Mucosa of stomach (tissue), 1 donor: Measurements from ENCODE around the gene EGFLAM.

Experiments used
- H3K27me3 ChIP-seq: one replicate; pipeline ENCODE4 v1.7.0; 2013; ENCODE audit warnings: mild to moderate bottlenecking, low read length; ENCODE audit not compliant: control insufficient read depth, insufficient read depth
- H3K36me3 ChIP-seq: one replicate; pipeline ENCODE4 v1.7.0; 2013; ENCODE audit warnings: low read length; ENCODE audit not compliant: control insufficient read depth, insufficient read depth
- H3K4me1 ChIP-seq: one replicate; pipeline ENCODE4 v1.7.0; 2013; ENCODE audit warnings: mild to moderate bottlenecking, low read length; ENCODE audit not compliant: control insufficient read depth, insufficient read depth
- H3K4me3 ChIP-seq: one replicate; pipeline ENCODE4 v1.7.0; 2013; ENCODE audit warnings: low read length
- H3K9ac ChIP-seq: one replicate; pipeline ENCODE4 v1.7.0; 2013; ENCODE audit warnings: mild to moderate bottlenecking, low read length, moderate library complexity
- H3K9me3 ChIP-seq: one replicate; pipeline ENCODE4 v1.7.0; 2013; ENCODE audit warnings: mild to moderate bottlenecking, low read length, moderate library complexity; ENCODE audit not compliant: control insufficient read depth
- donor health status: Pancreatic carcinoma.

Gene EGFLAM

GRCh38 chr5:38431242-38431853 is 173.0 kb downstream of the EGFLAM start:
- H3K4me3 ChIP-seq = no peak overlapping the region
- H3K36me3 ChIP-seq = no peaks in the 10 kb centered on the region
- no peaks in the 10 kb centered on the region for H3K4me1 ChIP-seq
- no peaks in the 10 kb centered on the region for H3K9me3 ChIP-seq
- peaks cover 5% of the 10 kb centered on the region for H3K27me3 ChIP-seq
- H3K9ac ChIP-seq = no peak overlapping the region

- Histone ChIP-seq H3K27me3 (peaks cover 5% of the 10 kb centered on the region), H3K9ac (no peak overlapping the region), H3K9me3 (no peaks in the 10 kb centered on the region), H3K4me3 (no peak overlapping the region), H3K4me1 (no peaks in the 10 kb centered on the region), H3K36me3 (no peaks in the 10 kb centered on the region)
Observed at GRCh38 chr5:38433160-38433861, 175.0 kb downstream of the EGFLAM start.

GRCh38 chr5:38434966-38435705 is 176.8 kb downstream of the EGFLAM start:
- H3K27me3 ChIP-seq = peaks cover 5% of the 10 kb centered on the region
- H3K9me3 ChIP-seq = no peaks in the 10 kb centered on the region
- H3K9ac ChIP-seq = no peak overlapping the region
- H3K36me3 ChIP-seq = no peaks in the 10 kb centered on the region
- no peak overlapping the region for H3K4me3 ChIP-seq
- no peaks in the 10 kb centered on the region for H3K4me1 ChIP-seq

GRCh38 chr5:38438757-38439156 is 180.4 kb downstream of the EGFLAM start:
- Histone ChIP-seq H3K36me3 (no peaks in the 10 kb centered on the region), H3K4me1 (peaks cover 4% of the 10 kb centered on the region), H3K9me3 (no peaks in the 10 kb centered on the region), H3K9ac (no peak overlapping the region), H3K4me3 (no peak overlapping the region), H3K27me3 (no peaks in the 10 kb centered on the region)

- Histone ChIP-seq H3K27me3 (no peaks in the 10 kb centered on the region), H3K4me1 (peaks cover 4% of the 10 kb centered on the region), H3K9ac (no peak overlapping the region), H3K4me3 (no peak overlapping the region), H3K9me3 (no peaks in the 10 kb centered on the region), H3K36me3 (no peaks in the 10 kb centered on the region)
Observed at GRCh38 chr5:38441453-38442246, 183.3 kb downstream of the EGFLAM start.

GRCh38 chr5:38442247-38442573 is 183.9 kb downstream of the EGFLAM start:
- Histone ChIP-seq H3K36me3 (no peaks in the 10 kb centered on the region), H3K4me3 (no peak overlapping the region), H3K4me1 (peaks cover 4% of the 10 kb centered on the region), H3K27me3 (no peaks in the 10 kb centered on the region), H3K9me3 (no peaks in the 10 kb centered on the region), H3K9ac (no peak overlapping the region)

- Histone ChIP-seq H3K4me3 (no peak overlapping the region), H3K36me3 (no peaks in the 10 kb centered on the region), H3K4me1 (peaks cover 4% of the 10 kb centered on the region), H3K27me3 (no peaks in the 10 kb centered on the region), H3K9ac (no peak overlapping the region), H3K9me3 (no peaks in the 10 kb centered on the region)
Observed at GRCh38 chr5:38443390-38443789, 185.0 kb downstream of the EGFLAM start.

- Histone ChIP-seq H3K4me1 (peaks cover 4% of the 10 kb centered on the region), H3K9me3 (no peaks in the 10 kb centered on the region)
Observed at GRCh38 chr5:38445374-38446028, 187.1 kb downstream of the EGFLAM start.

GRCh38 chr5:38446029-38446522 is 187.7 kb downstream of the EGFLAM start:
- Histone ChIP-seq H3K36me3 (no peaks in the 10 kb centered on the region), H3K27me3 (no peaks in the 10 kb centered on the region), H3K4me3 (no peak overlapping the region), H3K4me1 (peaks cover 4% of the 10 kb centered on the region), H3K9me3 (no peaks in the 10 kb centered on the region), H3K9ac (peak overlapping the region; percentile 49)

More at GRCh38 chr5:38445374-38446028, 187.1 kb downstream of the EGFLAM start:
- Histone ChIP-seq H3K9ac (peak overlapping the region; percentile 49), H3K36me3 (no peaks in the 10 kb centered on the region), H3K27me3 (no peaks in the 10 kb centered on the region), H3K4me3 (no peak overlapping the region)

- H3K27me3 ChIP-seq = no peaks in the 10 kb centered on the region
- no peak overlapping the region for H3K9ac ChIP-seq
- H3K4me3 ChIP-seq = no peak overlapping the region
- H3K36me3 ChIP-seq = no peaks in the 10 kb centered on the region
- no peaks in the 10 kb centered on the region for H3K9me3 ChIP-seq
- H3K4me1 ChIP-seq = no peaks in the 10 kb centered on the region
Observed at GRCh38 chr5:38447056-38447455, 188.7 kb downstream of the EGFLAM start.

- Histone ChIP-seq H3K9ac (no peak overlapping the region), H3K4me1 (no peaks in the 10 kb centered on the region), H3K4me3 (no peak overlapping the region)
Observed at GRCh38 chr5:38447786-38448185, 189.4 kb downstream of the EGFLAM start.

More at GRCh38 chr5:38447786-38448185, 189.4 kb downstream of the EGFLAM start:
- no peaks in the 10 kb centered on the region for H3K36me3 ChIP-seq
- no peaks in the 10 kb centered on the region for H3K27me3 ChIP-seq
- H3K9me3 ChIP-seq = no peaks in the 10 kb centered on the region
